GM10266 (cell line): ENCODE data around the gene IMMP2L.

Source experiments
- DNase-seq: peaks from one replicate; pipeline ENCODE4 v3.0.0; 2012; ENCODE audit errors: extremely low spot score
- CTCF ChIP-seq: IDR thresholded peaks from 2 replicates; pipeline ENCODE4 v1.5.1; 2012; ENCODE audit warnings: mild to moderate bottlenecking, low read depth; ENCODE audit not compliant: control insufficient read depth, insufficient read depth; ENCODE audit errors: missing control alignments

The IMMP2L gene

GRCh38 chr7:110771717-110772116 is 790.6 kb downstream of the IMMP2L start:
- TF ChIP-seq CTCF, result no peak
- DNase-seq, result no peak

GRCh38 chr7:110767550-110768110 is 794.7 kb downstream of the IMMP2L start:
- no peak for TF ChIP-seq CTCF
- no peak for DNase-seq

- TF ChIP-seq CTCF, result no peak
- DNase-seq, result no peak
These were observed 795.4 kb downstream of the IMMP2L start for GRCh38 chr7:110766864-110767263.

GRCh38 chr7:110764852-110765251 is 797.4 kb downstream of the IMMP2L start:
- no peak for DNase-seq
- no peak for TF ChIP-seq CTCF

GRCh38 chr7:110762546-110763225 is 799.6 kb downstream of the IMMP2L start:
- no peak for DNase-seq

GRCh38 chr7:110760341-110760740 is 802.0 kb downstream of the IMMP2L start:
- no peak for TF ChIP-seq CTCF
- DNase-seq, result no peak

More at GRCh38 chr7:110762546-110763225, 799.6 kb downstream of the IMMP2L start:
- no peak for TF ChIP-seq CTCF

GRCh38 chr7:110759069-110759468 is 803.2 kb downstream of the IMMP2L start:
- no peak for DNase-seq
- no peak for TF ChIP-seq CTCF
